Endothelial cell of umbilical vein (primary cell): Measurements from ENCODE around the gene PRKD2.

ENCODE experiments used
- CTCF ChIP-seq, 2 donors: IDR thresholded peaks; 1 replicate in 1 of 2; 2 replicates in 1 of 2; pipeline ENCODE4 v1.5.1; 2011; ENCODE audit warnings: low read length in 2 of 2, mild to moderate bottlenecking in 2 of 2, moderate library complexity in 2 of 2, control low read depth in 1 of 2, inconsistent platforms in 1 of 2, low read depth in 1 of 2; ENCODE audit not compliant: insufficient read depth in 1 of 2; ENCODE audit errors: extremely low read depth in 1 of 2
- EZH2 ChIP-seq: IDR thresholded peaks from 2 replicates; pipeline ENCODE4 v1.6.1; 2012; ENCODE audit warnings: borderline replicate concordance, low read depth, mild to moderate bottlenecking, moderate library complexity, low read length, inconsistent platforms; ENCODE audit not compliant: severe bottlenecking
- FOS ChIP-seq: IDR thresholded peaks from 2 replicates; pipeline ENCODE4 v1.6.1; 2011; ENCODE audit warnings: mild to moderate bottlenecking, low read length, moderate library complexity, borderline replicate concordance; ENCODE audit not compliant: insufficient read depth
- GATA2 ChIP-seq: IDR thresholded peaks from 2 replicates; pipeline ENCODE4 v1.7.0; 2011; ENCODE audit warnings: low read depth, mild to moderate bottlenecking, moderate library complexity, mixed read lengths, low read length; ENCODE audit not compliant: insufficient read length, insufficient read depth
- JUN ChIP-seq: IDR thresholded peaks from 2 replicates; pipeline ENCODE4 v1.6.1; 2011; ENCODE audit warnings: borderline replicate concordance, low read depth; ENCODE audit not compliant: insufficient read length, insufficient read depth
- MAX ChIP-seq: IDR thresholded peaks from 2 replicates; pipeline ENCODE4 v1.6.1; 2011; ENCODE audit not compliant: insufficient read depth, insufficient read length
- MYC ChIP-seq: IDR thresholded peaks from one replicate; pipeline ENCODE4 v1.6.1; 2011; ENCODE audit warnings: mild to moderate bottlenecking, low read depth, low read length
- POLR2A ChIP-seq: IDR thresholded peaks from 2 replicates; pipeline ENCODE4 v1.6.1; 2012; ENCODE audit warnings: low read depth, mild to moderate bottlenecking, control low read depth, low read length
- POLR2AphosphoS5 ChIP-seq: IDR thresholded peaks from 2 replicates; pipeline ENCODE4 v1.6.1; 2012; ENCODE audit warnings: low read depth, mild to moderate bottlenecking, control low read depth, low read length, moderate library complexity; ENCODE audit not compliant: insufficient read depth

- no peak for TF ChIP-seq CTCF (IDR thresholded peaks at IDR 0.05; ENCODE audit: extremely low read depth in 1 of 2, insufficient read depth in 1 of 2, low read depth in 1 of 2, low read length in 2 of 2)
- TF ChIP-seq POLR2A = no peak
- no peak for TF ChIP-seq JUN
- TF ChIP-seq POLR2AphosphoS5 = no peak
- no peak for TF ChIP-seq EZH2
- peak; percentile 22 for TF ChIP-seq MAX
- no peak for TF ChIP-seq MYC
- no peak for TF ChIP-seq GATA2
- TF ChIP-seq FOS = no peak
Observed at GRCh38 chr19:46761418-46761831, 44.5 kb upstream of the PRKD2 start.
